Stromal cell of bone marrow (primary cell): ENCODE results near the gene NAA10.

Source experiments
- DNase-seq: peaks from one replicate; pipeline ENCODE4 v3.0.0-alpha.2; 2012; ENCODE audit warnings: low read depth

NAA10 gene

GRCh38 chrX:153966841-153967535 lies 32.2 kb upstream of the NAA10 start:
- DNase-seq: no peak

- DNase-seq: no peak
Observed at GRCh38 chrX:153966283-153966688, 31.4 kb upstream of the NAA10 start.

- DNase-seq: no peak
Observed at GRCh38 chrX:153965406-153965805, 30.6 kb upstream of the NAA10 start.

GRCh38 chrX:153964105-153964504 lies 29.3 kb upstream of the NAA10 start:
- DNase-seq: no peak

- DNase-seq: no peak
Observed at GRCh38 chrX:153963546-153963945, 28.7 kb upstream of the NAA10 start.

- DNase-seq: no peak
Observed at GRCh38 chrX:153961292-153961691, 26.5 kb upstream of the NAA10 start.

- DNase-seq: no peak
Observed at GRCh38 chrX:153960786-153961185, 25.9 kb upstream of the NAA10 start.

- no peak for DNase-seq
Observed at GRCh38 chrX:153960077-153960476, 25.2 kb upstream of the NAA10 start.

- no peak for DNase-seq
Observed at GRCh38 chrX:153959649-153960048, 24.8 kb upstream of the NAA10 start.

GRCh38 chrX:153958605-153959004 lies 23.8 kb upstream of the NAA10 start:
- no peak for DNase-seq

- no peak for DNase-seq
Observed at GRCh38 chrX:153957224-153957623, 22.4 kb upstream of the NAA10 start.

GRCh38 chrX:153956044-153956907 lies 21.4 kb upstream of the NAA10 start:
- DNase-seq: no peak

- no peak for DNase-seq
Observed at GRCh38 chrX:153955228-153955732, 20.4 kb upstream of the NAA10 start.

- no peak for DNase-seq
Observed at GRCh38 chrX:153954558-153955227, 19.9 kb upstream of the NAA10 start.

GRCh38 chrX:153953892-153954557 lies 19.2 kb upstream of the NAA10 start:
- DNase-seq: no peak

- DNase-seq: peak; percentile 13
Observed at GRCh38 chrX:153953342-153953830, 18.5 kb upstream of the NAA10 start.

- no peak for DNase-seq
Observed at GRCh38 chrX:153952373-153953026, 17.7 kb upstream of the NAA10 start.

- DNase-seq: no peak
Observed at GRCh38 chrX:153951683-153952372, 17.0 kb upstream of the NAA10 start.

- no peak for DNase-seq
Observed at GRCh38 chrX:153950127-153950526, 15.3 kb upstream of the NAA10 start.
